Endodermal cell (in vitro differentiated cells): ENCODE data around the gene MACROD2. TPM values are rescaled to one million over a fixed set of nuclear protein-coding genes. Genes with fewer than 3 reads are reported as not detected.

ENCODE experiments used
- DNase-seq: peaks from one replicate; pipeline ENCODE4 v3.0.0-alpha.2; 2017
- H3K27ac ChIP-seq: 2 replicates; pipeline ENCODE4 v1.5.1; 2013; ENCODE audit warnings: mild to moderate bottlenecking, low read depth, low read length, moderate library complexity
- H3K27me3 ChIP-seq: 2 replicates; pipeline ENCODE4 v1.6.1; 2013; ENCODE audit warnings: mild to moderate bottlenecking, low read length, moderate library complexity; ENCODE audit not compliant: insufficient read depth, control insufficient read depth, poor library complexity, severe bottlenecking
- H3K36me3 ChIP-seq: 2 replicates; pipeline ENCODE4 v1.7.0; 2013; ENCODE audit warnings: mild to moderate bottlenecking, low read length, moderate library complexity; ENCODE audit not compliant: control insufficient read depth, insufficient read depth
- H3K4me1 ChIP-seq: one replicate; pipeline ENCODE4 v1.7.0; 2013; ENCODE audit warnings: low read length; ENCODE audit not compliant: control insufficient read depth, insufficient read depth
- H3K4me3 ChIP-seq: 2 replicates; pipeline ENCODE4 v1.5.1; 2013; ENCODE audit warnings: mild to moderate bottlenecking, low read length, moderate library complexity
- H3K9ac ChIP-seq: 2 replicates; pipeline ENCODE4 v1.6.1; 2013; ENCODE audit warnings: mild to moderate bottlenecking, low read length, moderate library complexity; ENCODE audit not compliant: poor library complexity, severe bottlenecking; ENCODE audit errors: extremely low read depth
- H3K9me3 ChIP-seq: 2 replicates; pipeline ENCODE4 v1.6.1; 2013; ENCODE audit warnings: mild to moderate bottlenecking, low read length, moderate library complexity; ENCODE audit not compliant: control insufficient read depth
- H3K27ac Mint-ChIP-seq: 2 replicates; pipeline ENCODE4 v1.8.0; 2020; ENCODE audit warnings: mixed read lengths
- H3K27me3 Mint-ChIP-seq: 2 replicates; pipeline ENCODE4 v1.8.0; 2021; ENCODE audit warnings: mild to moderate bottlenecking, mixed read lengths; ENCODE audit not compliant: insufficient read depth
- H3K36me3 Mint-ChIP-seq: 2 replicates; pipeline ENCODE4 v1.8.0; 2020; ENCODE audit warnings: low read depth, mixed read lengths
- H3K4me1 Mint-ChIP-seq: 2 replicates; pipeline ENCODE4 v1.8.0; 2020; ENCODE audit warnings: mixed read lengths
- H3K4me3 Mint-ChIP-seq: 2 replicates; pipeline ENCODE4 v1.8.0; 2020; ENCODE audit warnings: mild to moderate bottlenecking, moderate library complexity, mixed read lengths
- H3K9me3 Mint-ChIP-seq: 2 replicates; pipeline ENCODE4 v1.8.0; 2020; ENCODE audit warnings: mild to moderate bottlenecking, mixed read lengths
- CTCF ChIP-seq: fragments of 200-600 bp; sonication (generic); conservative IDR thresholded peaks from 2 replicates; pipeline ENCODE4 v1.5.0; 2021; ENCODE audit warnings: antibody characterized with exemption, mild to moderate bottlenecking
- WGBS, 2 experiments: methylation state at CpG; one replicate each; pipeline versions ENCODE4 v1.1.5 to v1.1.7; 2013; ENCODE audit warnings: missing lambda C conversion rate in 2 of 2, mixed read lengths in 1 of 2; ENCODE audit not compliant: insufficient coverage in 1 of 2, insufficient read length in 1 of 2; 5-methylcytosine and 5-hydroxymethylcytosine counted together
- total RNA-seq, 2 donors: library from RNA; stranded (reverse); fragmentation: NEBNext Ultra II Directional in 1 of 2; extraction: Animal tissue kit (Norgen Biotek cat#: 25700) in 1 of 2; gene quantifications; 2 replicates in 1 of 2; 3 replicates in 1 of 2; pipeline ENCODE4 v1.2.1, GENCODE V29; 2021

MACROD2 gene
- total RNA-seq, 2 donors from 2014 or later = 2.3 to 4.8 TPM

GRCh38 chr20:14064921-14065320 lies 69.6 kb downstream of the MACROD2 start:
- H3K4me3 Mint-ChIP-seq = no peak overlapping the region
- no peaks in the 10 kb centered on the region for H3K27me3 Mint-ChIP-seq
- Histone ChIP-seq H3K36me3 (no peaks in the 10 kb centered on the region), H3K27ac (no peak overlapping the region), H3K27me3 (no peaks in the 10 kb centered on the region), H3K9ac (no peak overlapping the region), H3K4me1 (no peaks in the 10 kb centered on the region), H3K4me3 (no peak overlapping the region), H3K9me3 (no peaks in the 10 kb centered on the region)
- H3K36me3 Mint-ChIP-seq = no peaks in the 10 kb centered on the region
- H3K9me3 Mint-ChIP-seq = no peaks in the 10 kb centered on the region
- no peaks in the 10 kb centered on the region for H3K4me1 Mint-ChIP-seq
- 94 to 100% methylated on average over 4 to 5 of the region's 5 CpGs for WGBS, 2 experiments
- DNase-seq = no peak
- H3K27ac Mint-ChIP-seq = no peak overlapping the region
- TF ChIP-seq CTCF = no peak

DNA sequence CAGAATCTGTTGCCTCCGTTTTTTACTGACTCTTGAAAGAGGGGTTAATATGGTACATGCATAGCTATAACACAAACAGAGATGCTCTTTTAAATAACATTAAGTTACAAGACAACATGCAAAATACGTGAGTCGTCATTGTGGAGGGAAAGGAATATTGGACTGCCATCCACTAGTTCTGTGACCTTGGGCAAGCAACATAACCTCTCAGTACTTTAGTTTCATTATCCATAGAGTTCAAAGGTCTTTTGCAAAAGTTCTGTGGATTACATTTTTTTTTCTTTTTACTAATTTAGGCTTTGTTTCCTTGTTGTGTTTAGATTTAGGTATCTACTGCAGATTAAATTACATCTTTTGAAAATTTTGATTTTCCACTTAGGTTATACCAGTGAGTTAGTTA lies 70.5 kb downstream of the MACROD2 start:
- Histone ChIP-seq H3K27ac (no peak overlapping the region), H3K4me3 (no peak overlapping the region), H3K36me3 (no peaks in the 10 kb centered on the region), H3K4me1 (no peaks in the 10 kb centered on the region), H3K9me3 (no peaks in the 10 kb centered on the region), H3K27me3 (no peaks in the 10 kb centered on the region), H3K9ac (no peak overlapping the region)
- no peak for DNase-seq
- WGBS, 2 experiments = 92 to 100% methylated on average over 2 to 3 of the region's 3 CpGs
- Mint-ChIP-seq H3K36me3 (no peaks in the 10 kb centered on the region), H3K27ac (no peak overlapping the region), H3K4me1 (no peaks in the 10 kb centered on the region), H3K9me3 (no peaks in the 10 kb centered on the region), H3K27me3 (no peaks in the 10 kb centered on the region), H3K4me3 (no peak overlapping the region)
- no peak for TF ChIP-seq CTCF

DNA sequence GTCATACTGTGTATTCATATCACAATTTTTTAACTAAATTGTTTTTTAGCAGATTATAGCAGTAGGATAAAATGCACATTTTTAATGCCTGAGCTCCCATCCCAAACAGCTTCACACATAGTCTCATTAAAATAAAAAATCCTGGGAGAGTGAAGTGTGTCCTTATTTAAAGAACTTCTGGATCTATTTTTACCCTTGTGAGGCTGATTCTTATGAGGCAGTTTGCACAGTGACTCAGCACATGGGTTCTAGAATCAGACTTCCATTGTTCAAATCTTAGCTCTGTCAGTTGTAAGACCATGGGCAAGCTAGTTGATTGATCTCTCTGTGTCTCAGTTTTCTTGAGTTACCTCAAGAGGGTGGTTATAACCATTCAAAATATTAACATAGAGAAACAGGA lies 72.3 kb downstream of the MACROD2 start:
- no peaks in the 10 kb centered on the region for H3K36me3 Mint-ChIP-seq

More for the DNA sequence above, 72.3 kb downstream of the MACROD2 start:
- no peaks in the 10 kb centered on the region for H3K27me3 ChIP-seq
- H3K4me3 Mint-ChIP-seq = no peak overlapping the region
- no peak overlapping the region for H3K4me3 ChIP-seq
- H3K36me3 ChIP-seq = no peaks in the 10 kb centered on the region
- no peak for TF ChIP-seq CTCF
- no peaks in the 10 kb centered on the region for H3K4me1 Mint-ChIP-seq
- H3K27ac ChIP-seq = no peak overlapping the region
- no peak for DNase-seq
- no peak overlapping the region for H3K9ac ChIP-seq
- no peaks in the 10 kb centered on the region for H3K27me3 Mint-ChIP-seq
- H3K9me3 ChIP-seq = no peaks in the 10 kb centered on the region
- no peaks in the 10 kb centered on the region for H3K4me1 ChIP-seq
- H3K27ac Mint-ChIP-seq = no peak overlapping the region
- H3K9me3 Mint-ChIP-seq = no peaks in the 10 kb centered on the region
